GM23248 (cell line): Measurements from ENCODE around the gene RUFY2. TPM values are rescaled to one million over a fixed set of nuclear protein-coding genes. Genes with fewer than 3 reads are reported as not detected.
"Not testable (repeated sequence)": the region's sequence is repeated elsewhere in the genome, so short reads cannot be mapped to it uniquely, and the experiment has no call there.

Experiments used
- DNase-seq: peaks from one replicate; pipeline ENCODE4 v3.0.0-alpha.2; 2015
- H2AFZ ChIP-seq: fragments of 200-600 bp; sonication (generic); 2 replicates; pipeline ENCODE4 v1.6.1; 2016; ENCODE audit warnings: antibody characterized with exemption
- H3F3A ChIP-seq: fragments of 200-600 bp; sonication (generic); 2 replicates; pipeline ENCODE4 v1.6.1; 2016; ENCODE audit warnings: mild to moderate bottlenecking, antibody characterized with exemption, mixed run types; ENCODE audit not compliant: insufficient read depth
- H3K27ac ChIP-seq: fragments of 200-600 bp; sonication (generic); 2 replicates; pipeline ENCODE4 v1.5.1; 2016; ENCODE audit warnings: mild to moderate bottlenecking
- H3K27me3 ChIP-seq: fragments of 200-600 bp; sonication (generic); replicated peaks from 2 replicates; pipeline ENCODE4 v1.6.1; 2016; ENCODE audit warnings: mild to moderate bottlenecking; ENCODE audit not compliant: insufficient read depth
- H3K36me3 ChIP-seq: fragments of 200-600 bp; sonication (generic); 2 replicates; pipeline ENCODE4 v1.6.1; 2016; ENCODE audit warnings: low read depth, mild to moderate bottlenecking
- H3K4me1 ChIP-seq: fragments of 200-600 bp; sonication (generic); 2 replicates; pipeline ENCODE4 v1.6.1; 2016; ENCODE audit warnings: mild to moderate bottlenecking; ENCODE audit not compliant: insufficient read depth
- H3K4me2 ChIP-seq: fragments of 200-600 bp; sonication (generic); one replicate; pipeline ENCODE4 v1.6.1; 2016; ENCODE audit warnings: mild to moderate bottlenecking; ENCODE audit not compliant: unreplicated experiment
- H3K4me3 ChIP-seq: fragments of 200-600 bp; sonication (generic); 2 replicates; pipeline ENCODE4 v1.5.1; 2016; ENCODE audit warnings: mild to moderate bottlenecking
- H3K79me2 ChIP-seq: fragments of 200-600 bp; sonication (generic); 2 replicates; pipeline ENCODE4 v1.6.1; 2016; ENCODE audit warnings: mild to moderate bottlenecking; ENCODE audit not compliant: insufficient read depth
- H3K9ac ChIP-seq: fragments of 200-600 bp; sonication (generic); 2 replicates; pipeline ENCODE4 v1.6.1; 2016; ENCODE audit warnings: mild to moderate bottlenecking
- H3K9me2 ChIP-seq: fragments of 200-600 bp; sonication (generic); 2 replicates; pipeline ENCODE4 v1.6.1; 2016; ENCODE audit warnings: mixed run types, mild to moderate bottlenecking, moderate library complexity; ENCODE audit not compliant: insufficient read depth
- H3K9me3 ChIP-seq: fragments of 200-600 bp; sonication (generic); one replicate; pipeline ENCODE4 v1.6.1; 2017; ENCODE audit warnings: low read depth
- H4K20me1 ChIP-seq: fragments of 200-600 bp; sonication (generic); 2 replicates; pipeline ENCODE4 v1.6.0; 2016; ENCODE audit not compliant: insufficient read depth
- EZH2 ChIP-seq: fragments of 200-600 bp; sonication (generic); IDR thresholded peaks from 2 replicates; pipeline ENCODE4 v1.6.1; 2018; ENCODE audit warnings: antibody characterized with exemption, mild to moderate bottlenecking; ENCODE audit not compliant: insufficient read depth, poor library complexity, severe bottlenecking
- EZH2phosphoT487 ChIP-seq: fragments of 200-600 bp; sonication (generic); IDR thresholded peaks from 2 replicates; pipeline ENCODE4 v1.6.1; 2018; ENCODE audit warnings: antibody characterized with exemption, moderate library complexity, mild to moderate bottlenecking, low read depth; ENCODE audit not compliant: insufficient read depth
- WGBS, 2 experiments: methylation state at CpG; one replicate each; pipeline ENCODE4 v1.1.6; 2015 to 2017; ENCODE audit warnings: low lambda C conversion rate in 2 of 2, low coverage in 1 of 2; ENCODE audit errors: missing lambda C conversion rate in 2 of 2; 5-methylcytosine and 5-hydroxymethylcytosine counted together
- in situ Hi-C: fragments of 300-500 bp; cut with MboI; formaldehyde crosslinking; loops from 2 replicates; pipeline ENCODE4 v1.15.0; 2020
- polyA plus RNA-seq: library from polyadenylated mRNA; unstranded; fragments of >200 nt; fragmentation: Nextera tagmentation; extraction: Ambion mirVana; gene quantifications from 2 replicates; pipeline ENCODE4 v1.2.1, GENCODE V29; 2016
- total RNA-seq: library from RNA; depleted of rRNA; stranded (reverse); fragments of >200 nt; shearing (Covaris generic); gene quantifications from 2 replicates; pipeline ENCODE4 v1.2.3, GENCODE V29; 2014

RUFY2 gene
- total and polyA plus RNA-seq, 2 experiments from 2014 or later: 11.2 to 20.6 TPM

GRCh38 chr10:68318331-68319059 is 88.6 kb downstream of the RUFY2 start:
- DNase-seq: no peak
- TF ChIP-seq EZH2phosphoT487 (no peak), EZH2 (no peak)
- no peak overlapping the region for H3K27ac ChIP-seq
- no peaks in the 10 kb centered on the region for H4K20me1 ChIP-seq
- H3K27me3 ChIP-seq: no peaks in the 10 kb centered on the region
- H3K4me2 ChIP-seq: no peak overlapping the region
- no peaks in the 10 kb centered on the region for H3F3A ChIP-seq
- H2AFZ ChIP-seq: no peak overlapping the region
- in situ Hi-C loops: no loop called here
- H3K9ac ChIP-seq: no peak overlapping the region
- no peaks in the 10 kb centered on the region for H3K36me3 ChIP-seq
- no peak overlapping the region for H3K4me3 ChIP-seq
- no peaks in the 10 kb centered on the region for H3K9me2 ChIP-seq
- H3K4me1 ChIP-seq: no peaks in the 10 kb centered on the region
- peaks cover 3% of the 10 kb centered on the region for H3K9me3 ChIP-seq
- WGBS, 2 experiments: 48 to 50% methylated on average over 1 of the region's 1 CpG
- H3K79me2 ChIP-seq: 0 out of 2 replicates have a peak, but pooled peaks cover 4% of the 10 kb centered on the region

- Histone ChIP-seq H3K27ac (no peak overlapping the region), H3K4me1 (no peaks in the 10 kb centered on the region), H3K79me2 (no peaks in the 10 kb centered on the region; the same call in 1 of the 2 replicates), H3K4me3 (no peak overlapping the region), H3K9me2 (no peaks in the 10 kb centered on the region), H4K20me1 (no peaks in the 10 kb centered on the region), H3K36me3 (no peaks in the 10 kb centered on the region), H3K4me2 (no peak overlapping the region), H3F3A (no peaks in the 10 kb centered on the region), H3K27me3 (no peaks in the 10 kb centered on the region), H3K9me3 (peaks cover 3% of the 10 kb centered on the region), H3K9ac (no peak overlapping the region), H2AFZ (no peak overlapping the region)
- TF ChIP-seq EZH2: no peak
- TF ChIP-seq EZH2phosphoT487: no peak
- in situ Hi-C loops: no loop called here
- DNase-seq: no peak
- WGBS, 2 experiments: 75 to 86% methylated on average over 1 of the region's 1 CpG
Observed at GRCh38 chr10:68315582-68315981, 91.5 kb downstream of the RUFY2 start.

GRCh38 chr10:68314930-68315329 is 92.1 kb downstream of the RUFY2 start:
- H3K4me2 ChIP-seq, H3K36me3 ChIP-seq, H3K27ac ChIP-seq, H4K20me1 ChIP-seq, DNase-seq, H3K79me2 ChIP-seq, H3K9me2 ChIP-seq, H3K9me3 ChIP-seq, H3F3A ChIP-seq, H3K4me3 ChIP-seq, in situ Hi-C loops, H3K9ac ChIP-seq, H2AFZ ChIP-seq, H3K4me1 ChIP-seq, H3K27me3 ChIP-seq: not testable (repeated sequence)
- WGBS, 2 experiments: 88 to 89% methylated on average over 6 of the region's 6 CpGs

GRCh38 chr10:68310531-68310930 is 96.5 kb downstream of the RUFY2 start:
- H4K20me1 ChIP-seq: no peaks in the 10 kb centered on the region
- no peak overlapping the region for H3K9ac ChIP-seq
- no peaks in the 10 kb centered on the region; the same call in 1 of the 2 replicates for H3K79me2 ChIP-seq
- TF ChIP-seq EZH2: no peak
- no peak for TF ChIP-seq EZH2phosphoT487
- no peak overlapping the region for H3K4me2 ChIP-seq
- DNase-seq: no peak
- H3K27ac ChIP-seq: no peak overlapping the region
- in situ Hi-C loops: no loop called here
- H3K9me3 ChIP-seq: no peaks in the 10 kb centered on the region
- H3K4me3 ChIP-seq: no peak overlapping the region
- no peaks in the 10 kb centered on the region for H3K36me3 ChIP-seq
- no peaks in the 10 kb centered on the region for H3K9me2 ChIP-seq
- no peaks in the 10 kb centered on the region for H3K4me1 ChIP-seq
- H3F3A ChIP-seq: no peaks in the 10 kb centered on the region
- H3K27me3 ChIP-seq: no peaks in the 10 kb centered on the region
- H2AFZ ChIP-seq: no peak overlapping the region

DNA sequence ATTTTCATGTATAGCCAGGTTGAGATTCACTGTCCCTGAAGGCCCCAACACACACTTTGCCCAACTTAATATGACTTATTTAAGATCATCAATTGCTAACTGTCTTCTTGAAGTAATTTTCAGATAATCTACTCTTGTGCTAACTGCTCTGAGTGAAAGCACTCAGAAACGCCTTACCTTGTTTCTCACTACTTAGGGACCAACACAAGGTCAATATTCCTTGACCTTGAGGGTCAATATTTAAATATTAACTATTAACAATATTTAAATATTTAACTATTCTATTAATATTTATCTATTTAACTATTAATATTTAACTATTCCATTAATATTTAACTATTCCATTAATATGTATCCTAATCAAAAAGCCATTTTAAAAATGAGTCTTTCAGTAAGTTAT is 101.2 kb downstream of the RUFY2 start:
- no peaks in the 10 kb centered on the region for H3K9me2 ChIP-seq
- H3K36me3 ChIP-seq: no peaks in the 10 kb centered on the region
- H3K27me3 ChIP-seq: no peaks in the 10 kb centered on the region
- no peak overlapping the region for H3K4me2 ChIP-seq
- in situ Hi-C loops: loop anchor here (10.0 kb wide), 2 partner anchors 91 to 221 kb away; no protein-coding TSS in a partner anchor
- TF ChIP-seq EZH2phosphoT487: no peak
- DNase-seq: no peak
- no peaks in the 10 kb centered on the region for H3K9me3 ChIP-seq
- no peaks in the 10 kb centered on the region for H3K4me1 ChIP-seq
- no peak overlapping the region for H2AFZ ChIP-seq
- no peak overlapping the region for H3K27ac ChIP-seq
- H3K4me3 ChIP-seq: no peak overlapping the region
- H3K79me2 ChIP-seq: no peaks in the 10 kb centered on the region
- 0% methylated on average over 1 of the region's 1 CpG for WGBS, 2 experiments
- H3K9ac ChIP-seq: no peak overlapping the region
- no peaks in the 10 kb centered on the region for H4K20me1 ChIP-seq
- H3F3A ChIP-seq: no peaks in the 10 kb centered on the region
